HepG2 (cell line): ENCODE results near the gene TMEM87B. TPM values are rescaled to one million over a fixed set of nuclear protein-coding genes. Genes with fewer than 3 reads are reported as not detected.

Source experiments
- ATAC-seq: fragments of 200-7000 bp; cut with Tn5 transposase; 3 replicates; pipeline ENCODE4 v1.9.1; 2020; ENCODE audit warnings: mild to moderate bottlenecking, moderate library complexity
- BruUV-seq: library from RNA; stranded (reverse); fragments of 400-500 nt; replicated peaks from 2 replicates; lab custom pipeline; 2021; lab: Mats Ljungman, UMichigan
- CTCF ChIA-PET: fragments of 300-600 bp; formaldehyde crosslinking; extraction: SDS; loops from one replicate; lab custom pipeline; 2021; ENCODE audit warnings: low total read pairs, inconsistent platforms, low intra/inter-chr PET ratio; lab: Yijun Ruan, JAX
- POLR2A ChIA-PET: fragments of 350-600 bp; sonication (Branson Sonifier 250); formaldehyde crosslinking; loops from one replicate; lab custom pipeline; 2020; ENCODE audit warnings: antibody characterized with exemption, inconsistent platforms; lab: Yijun Ruan, JAX
- DNase-seq: peaks from one replicate; pipeline ENCODE4 v3.0.0-alpha.2; 2015; ENCODE audit warnings: low spot score
- FAIRE-seq: peaks from 3 replicates; lab custom pipeline; 2011; peaks lifted over from hg19 to GRCh38; lab: Jason Lieb, UNC
- H2AFZ ChIP-seq: one replicate; pipeline ENCODE4 v1.6.1; 2011; ENCODE audit warnings: low read length, inconsistent platforms
- H3K27ac ChIP-seq: fragments of 300-600 bp; 3 replicates; pipeline ENCODE4 v1.8.0; 2011; ENCODE audit warnings: mixed run types, mild to moderate bottlenecking, mixed read lengths, low read length, inconsistent platforms; ENCODE audit not compliant: insufficient read depth; ENCODE audit errors: extremely low read length
- H3K27me3 ChIP-seq, 2 experiments: fragments of 200-600 bp in 1 of 2; 2 replicates in 1 of 2; 3 replicates in 1 of 2; pipeline versions ENCODE4 v1.6.0 to v1.8.0; 2011; ENCODE audit warnings: low read length in 2 of 2, mild to moderate bottlenecking in 2 of 2, moderate library complexity in 2 of 2, inconsistent platforms in 1 of 2; ENCODE audit not compliant: insufficient read depth in 2 of 2, control insufficient read depth in 1 of 2
- H3K36me3 ChIP-seq, 2 experiments: fragments of 200-600 bp in 1 of 2; replicated peaks in 1 of 2; 2 replicates in 1 of 2; 3 replicates in 1 of 2; pipeline versions ENCODE4 v1.5.1 to v1.8.0; 2011; ENCODE audit warnings: low read length in 2 of 2, inconsistent platforms in 1 of 2; ENCODE audit not compliant: insufficient read depth in 2 of 2, control insufficient read depth in 1 of 2
- H3K4me1 ChIP-seq: 2 replicates; pipeline ENCODE4 v1.5.1; 2012; ENCODE audit warnings: low read length, inconsistent platforms; ENCODE audit not compliant: insufficient read depth
- H3K4me2 ChIP-seq: 2 replicates; pipeline ENCODE4 v1.6.0; 2011; ENCODE audit warnings: low read depth, low read length, inconsistent platforms
- H3K4me3 ChIP-seq, 3 experiments: fragments of 200-600 bp in 1 of 3; sonication (generic), shearing (Covaris generic) in 1 of 3; replicated peaks in 1 of 3; 2 replicates each; pipeline ENCODE4 v1.5.1; 2011 to 2016; ENCODE audit warnings: low read length in 3 of 3, inconsistent platforms in 2 of 3, low read depth in 2 of 3, mild to moderate bottlenecking in 2 of 3, control low read depth in 1 of 3, mixed read lengths in 1 of 3; ENCODE audit not compliant: insufficient read depth in 1 of 3
- H3K79me2 ChIP-seq: one replicate; pipeline ENCODE4 v1.6.1; 2011; ENCODE audit warnings: low read length, inconsistent platforms; ENCODE audit not compliant: insufficient read depth
- H3K9ac ChIP-seq: 2 replicates; pipeline ENCODE4 v1.6.0; 2011; ENCODE audit warnings: mild to moderate bottlenecking, low read depth, low read length, inconsistent platforms; ENCODE audit not compliant: insufficient read depth
- H3K9me3 ChIP-seq: 2 replicates; pipeline ENCODE4 v1.5.1; 2012; ENCODE audit warnings: mild to moderate bottlenecking, low read length
- H4K20me1 ChIP-seq: 2 replicates; pipeline ENCODE4 v1.6.0; 2011; ENCODE audit warnings: inconsistent platforms, mild to moderate bottlenecking, low read length, moderate library complexity; ENCODE audit not compliant: insufficient read depth
- FOSL2 ChIP-seq: sonication (generic); formaldehyde crosslinking; IDR thresholded peaks from 2 replicates; pipeline ENCODE4 v1.4.0; 2020; ENCODE audit warnings: missing genetic modification reagents
- HNF1A ChIP-seq, 2 experiments: sonication (generic) in 1 of 2; formaldehyde crosslinking in 1 of 2; IDR thresholded peaks; 2 replicates each; pipeline versions ENCODE4 v1.4.0 to v1.6.1; 2016 to 2020; ENCODE audit warnings: borderline replicate concordance in 1 of 2, low read depth in 1 of 2, mild to moderate bottlenecking in 1 of 2, missing genetic modification reagents in 1 of 2
- TSC22D2 ChIP-seq: sonication (generic); formaldehyde crosslinking; IDR thresholded peaks from 2 replicates; pipeline ENCODE4 v1.5.1; 2020; ENCODE audit warnings: missing genetic modification reagents, mild to moderate bottlenecking, borderline replicate concordance
- ZFX ChIP-seq: sonication (generic); formaldehyde crosslinking; IDR thresholded peaks from 2 replicates; pipeline ENCODE4 v1.4.0; 2020; ENCODE audit warnings: mild to moderate bottlenecking, low read depth, missing genetic modification reagents, moderate library complexity
- ZNF121 ChIP-seq: sonication (generic); formaldehyde crosslinking; IDR thresholded peaks from 2 replicates; pipeline ENCODE4 v1.5.0; 2020; ENCODE audit warnings: mild to moderate bottlenecking, missing genetic modification reagents
- ZNF839 ChIP-seq: sonication (generic); formaldehyde crosslinking; IDR thresholded peaks from 2 replicates; pipeline ENCODE4 v1.4.0; 2020; ENCODE audit warnings: missing genetic modification reagents, mild to moderate bottlenecking, borderline replicate concordance
- WGBS: methylation state at CpG from one replicate; pipeline ENCODE4 v1.1.6; 2017; ENCODE audit warnings: low lambda C conversion rate; 5-methylcytosine and 5-hydroxymethylcytosine counted together
- in situ Hi-C: cut with HindIII; loops from 2 replicates; pipeline ENCODE4 v1.10.0; 2017; ENCODE audit warnings: low pct_unique_long_range_greater_than_20kb; ENCODE audit not compliant: extremely low pct_ligation_motif_present
- intact Hi-C: fragments of 100-400 bp; cut with micrococcal nuclease; formaldehyde crosslinking; loops from one replicate; pipeline ENCODE4 v1.10.0; 2022; ENCODE audit not compliant: unreplicated experiment
- polyA plus RNA-seq, 8 experiments: library from polyadenylated mRNA; depleted of rRNA in 3 of 8; stranded (reverse) in 7 of 8; unstranded in 1 of 8; fragments of >200 nt; fragmentation: Illumina TruSeq in 4 of 8; extraction: Trizol in 4 of 8; gene quantifications; 2 replicates each; pipeline versions ENCODE4 v1.2.1 to v1.2.3, GENCODE V29; 2011 to 2016; ENCODE audit warnings: low read depth in 4 of 8, missing spikeins in 1 of 8, mixed read lengths in 1 of 8; ENCODE audit not compliant: insufficient read depth in 1 of 8
- total RNA-seq, 5 experiments: library from RNA; depleted of rRNA; stranded (reverse); fragments of >200 nt; fragmentation: Illumina TruSeq; extraction: Trizol; gene quantifications; 2 replicates each; pipeline ENCODE4 v1.2.3, GENCODE V29; 2016; ENCODE audit warnings: low read depth in 1 of 5

TMEM87B gene
- total and polyA plus RNA-seq, 2 of the 13 experiments (the other 11 are each of a cell fraction or from before 2014, with no cell fraction given) = 15.1 to 16.2 TPM

DNA sequence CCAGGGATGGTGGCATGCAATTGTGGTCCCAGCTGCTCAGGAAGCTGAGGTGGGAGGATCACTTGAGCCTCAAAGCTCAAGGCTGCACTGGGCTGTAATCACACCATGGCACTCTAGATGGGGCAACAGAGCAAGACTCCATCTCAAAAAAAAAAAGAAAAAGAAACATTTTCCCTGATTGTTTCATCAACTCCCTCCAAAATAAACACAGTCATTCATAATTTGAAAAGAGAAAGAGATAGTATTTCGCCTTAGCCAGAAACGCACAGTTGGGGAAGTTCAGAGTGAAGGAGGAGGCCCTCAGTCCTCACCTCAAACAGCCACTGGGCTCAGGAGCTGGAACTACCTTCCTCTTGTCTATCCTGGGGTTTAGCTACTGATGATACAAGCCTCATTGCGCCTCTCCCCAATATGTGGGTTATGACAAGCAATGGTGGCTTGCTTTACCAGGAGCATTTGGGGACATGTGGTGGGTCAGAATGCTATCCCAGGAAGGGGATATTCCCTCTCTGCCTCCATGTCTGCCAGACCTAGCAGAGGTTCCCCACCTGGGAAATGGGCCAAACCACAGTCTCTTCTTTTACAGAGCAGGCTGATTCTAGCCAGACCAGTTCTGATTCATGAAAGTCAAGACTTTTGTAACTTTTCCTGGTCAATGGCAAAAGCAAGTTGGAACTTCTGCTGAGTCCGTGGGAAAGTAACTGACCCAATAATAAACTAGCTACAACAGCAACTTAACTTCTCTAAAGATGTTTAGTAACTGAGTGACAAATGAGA is 22.2 kb upstream of the TMEM87B start:
- in situ Hi-C loops (no loop called here), intact Hi-C loops (no loop called here)
- DNase-seq = no peak
- Histone ChIP-seq H2AFZ (no peak overlapping the region), H3K27me3 (no peaks in the 10 kb centered on the region), H3K27ac (no peak overlapping the region), H3K9ac (no peak overlapping the region), H3K9me3 (peaks cover 10% of the 10 kb centered on the region; the same call in 1 of the 2 replicates), H3K79me2 (no peaks in the 10 kb centered on the region), H3K4me3 (no peak overlapping the region), H3K4me2 (no peak overlapping the region), H3K36me3 (peaks cover 4 to 6% of the 10 kb centered on the region in 2 experiments; a peak in 3 of 5 replicates), H3K4me1 (peaks cover 18% of the 10 kb centered on the region), H4K20me1 (no peaks in the 10 kb centered on the region)
- no TSS peak for BruUV-seq
- ChIA-PET POLR2A (interaction anchor here (0.7 kb wide), 1 partner anchor 148 kb away, joined by 3 read pairs; no protein-coding TSS in a partner anchor), CTCF (no interaction called here)
- WGBS = 61% methylated on average over 4 of the region's 4 CpGs
- no peak for FAIRE-seq
- 0 out of 2 replicates have a peak, but pooled peaks have one; percentile 20 for TF ChIP-seq ZFX (CRISPR knock-in tag)
- TF ChIP-seq ZNF839 (CRISPR knock-in tag) = no peak
- peak; percentile 92 for TF ChIP-seq ZNF121 (CRISPR knock-in tag)
- ATAC-seq = peak; percentile 62

DNA sequence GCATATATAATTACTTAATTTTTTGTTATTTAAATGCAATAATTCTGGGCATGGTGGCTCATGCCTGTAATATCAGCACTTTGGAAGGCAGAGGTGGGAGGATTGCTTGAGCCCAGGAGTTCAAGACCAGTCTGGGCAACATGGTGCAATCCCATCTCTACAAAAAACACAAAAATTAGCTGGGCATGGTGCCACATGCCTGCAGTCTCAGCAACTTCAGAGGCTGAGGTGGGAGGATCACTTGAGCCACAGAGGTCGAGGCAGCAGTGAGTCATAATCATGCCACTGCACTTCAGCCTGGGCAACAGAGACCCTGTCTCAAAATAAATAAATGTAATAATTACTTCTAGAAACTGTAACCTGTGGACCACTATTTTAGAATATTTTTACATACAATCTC is 21.5 kb upstream of the TMEM87B start:
- Histone ChIP-seq H3K9ac (no peak overlapping the region), H3K9me3 (peaks cover 10% of the 10 kb centered on the region; the same call in 1 of the 2 replicates), H3K4me2 (no peak overlapping the region), H3K36me3 (peaks cover 0 to 1% of the 10 kb centered on the region in 2 experiments; a peak in 2 of 5 replicates), H3K27ac (no peak overlapping the region), H2AFZ (no peak overlapping the region), H3K27me3 (no peaks in the 10 kb centered on the region), H3K4me3 (no peak overlapping the region), H3K79me2 (no peaks in the 10 kb centered on the region), H4K20me1 (no peaks in the 10 kb centered on the region), H3K4me1 (peaks cover 18% of the 10 kb centered on the region)
- TF ChIP-seq HNF1A (IDR thresholded peaks at IDR 0.05; ENCODE audit: low read depth) (no peak), HNF1A (CRISPR knock-in tag; IDR thresholded peaks at IDR 0.05; ENCODE audit: borderline replicate concordance) (no peak), FOSL2 (peak; percentile 39; the same call in 1 of the 2 replicates), TSC22D2 (CRISPR knock-in tag) (no peak)
- BruUV-seq = no TSS peak
- ChIA-PET POLR2A (no interaction called here), CTCF (no interaction called here)
- 13% methylated on average over 1 of the region's 1 CpG for WGBS
- ATAC-seq = no peak
- intact Hi-C loops = no loop called here
- no peak for DNase-seq
- no peak for FAIRE-seq
- in situ Hi-C loops = no loop called here
